NCI-H1417 (cell line): Measurements from ENCODE around the gene ARID1B.

Experiments
- DNase-seq, 3 experiments: peaks; one replicate each; lab custom pipeline; 2025; lab: John Stamatoyannopoulos, UW

The ARID1B gene

GRCh38 chr6:156905801-156906200 lies 128.6 kb downstream of the ARID1B start:
- DNase-seq: no peak

- no peak for DNase-seq
Observed at GRCh38 chr6:156906451-156906850, 129.3 kb downstream of the ARID1B start.

- no peak for DNase-seq
Observed at GRCh38 chr6:156909212-156910010, 132.2 kb downstream of the ARID1B start.

GRCh38 chr6:156910011-156910334 lies 132.8 kb downstream of the ARID1B start:
- no peak for DNase-seq

GRCh38 chr6:156910938-156911337 lies 133.8 kb downstream of the ARID1B start:
- no peak for DNase-seq

- no peak for DNase-seq
Observed at GRCh38 chr6:156911581-156911980, 134.4 kb downstream of the ARID1B start.

- DNase-seq: no peak
Observed at GRCh38 chr6:156912431-156912830, 135.3 kb downstream of the ARID1B start.

- DNase-seq: no peak
Observed at GRCh38 chr6:156914181-156914580, 137.0 kb downstream of the ARID1B start.

GRCh38 chr6:156916130-156916801 lies 139.1 kb downstream of the ARID1B start:
- no peak for DNase-seq

GRCh38 chr6:156917213-156917612 lies 140.0 kb downstream of the ARID1B start:
- DNase-seq: no peak

GRCh38 chr6:156918647-156919046 lies 141.5 kb downstream of the ARID1B start:
- DNase-seq: no peak

GRCh38 chr6:156919370-156919769 lies 142.2 kb downstream of the ARID1B start:
- no peak for DNase-seq

- peak in 1 of 3 experiments; percentile 26 for DNase-seq
Observed at GRCh38 chr6:156919814-156920369, 142.7 kb downstream of the ARID1B start.

GRCh38 chr6:156924246-156924645 lies 147.1 kb downstream of the ARID1B start:
- no peak for DNase-seq

GRCh38 chr6:156925026-156925425 lies 147.8 kb downstream of the ARID1B start:
- DNase-seq: no peak

- DNase-seq: peak in 1 of 3 experiments; percentile 8
Observed at GRCh38 chr6:156925718-156926607, 148.8 kb downstream of the ARID1B start.

GRCh38 chr6:156928126-156928525 lies 150.9 kb downstream of the ARID1B start:
- no peak for DNase-seq

- DNase-seq: no peak
Observed at GRCh38 chr6:156928972-156929371, 151.8 kb downstream of the ARID1B start.

GRCh38 chr6:156931283-156931682 lies 154.1 kb downstream of the ARID1B start:
- DNase-seq: no peak

- peak; percentile 76 to 99 (median 94) for DNase-seq
Observed at GRCh38 chr6:156933201-156934068, 156.3 kb downstream of the ARID1B start.

- DNase-seq: peak in 2 of 3 experiments; percentile 60 to 92
Observed at GRCh38 chr6:156934069-156934460, 156.9 kb downstream of the ARID1B start.
